ENCODE data around the gene S100A7. TPM values are rescaled to one million over a fixed set of nuclear protein-coding genes. Genes with fewer than 3 reads are reported as not detected.

The S100A7 gene
- total and polyA plus RNA-seq, 2 of the 8 experiments (the other 6 are each of a cell fraction or from before 2014, with no cell fraction given): not detected

DNA sequence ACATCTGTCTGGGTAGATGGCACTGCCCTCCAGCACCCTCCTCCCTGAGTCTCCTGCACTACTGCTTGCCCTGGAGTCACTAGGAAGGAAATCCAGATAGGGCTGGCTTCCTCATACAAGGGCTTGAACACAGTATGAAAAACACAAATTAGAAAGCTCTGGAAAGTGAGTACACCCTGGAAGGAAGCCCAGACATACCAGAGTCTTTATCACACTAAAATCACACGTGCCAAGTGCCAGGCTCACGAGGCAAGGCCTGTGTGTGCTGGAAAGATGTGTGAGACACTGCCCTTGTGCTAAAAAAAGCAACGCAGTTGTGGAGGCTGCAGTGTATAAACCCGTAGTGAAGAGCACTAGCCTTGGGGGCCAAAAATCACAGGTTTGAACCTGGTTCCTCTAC, 28.3 kb upstream of the S100A7 start (continued):
- TF ChIP-seq, protein P1, sequence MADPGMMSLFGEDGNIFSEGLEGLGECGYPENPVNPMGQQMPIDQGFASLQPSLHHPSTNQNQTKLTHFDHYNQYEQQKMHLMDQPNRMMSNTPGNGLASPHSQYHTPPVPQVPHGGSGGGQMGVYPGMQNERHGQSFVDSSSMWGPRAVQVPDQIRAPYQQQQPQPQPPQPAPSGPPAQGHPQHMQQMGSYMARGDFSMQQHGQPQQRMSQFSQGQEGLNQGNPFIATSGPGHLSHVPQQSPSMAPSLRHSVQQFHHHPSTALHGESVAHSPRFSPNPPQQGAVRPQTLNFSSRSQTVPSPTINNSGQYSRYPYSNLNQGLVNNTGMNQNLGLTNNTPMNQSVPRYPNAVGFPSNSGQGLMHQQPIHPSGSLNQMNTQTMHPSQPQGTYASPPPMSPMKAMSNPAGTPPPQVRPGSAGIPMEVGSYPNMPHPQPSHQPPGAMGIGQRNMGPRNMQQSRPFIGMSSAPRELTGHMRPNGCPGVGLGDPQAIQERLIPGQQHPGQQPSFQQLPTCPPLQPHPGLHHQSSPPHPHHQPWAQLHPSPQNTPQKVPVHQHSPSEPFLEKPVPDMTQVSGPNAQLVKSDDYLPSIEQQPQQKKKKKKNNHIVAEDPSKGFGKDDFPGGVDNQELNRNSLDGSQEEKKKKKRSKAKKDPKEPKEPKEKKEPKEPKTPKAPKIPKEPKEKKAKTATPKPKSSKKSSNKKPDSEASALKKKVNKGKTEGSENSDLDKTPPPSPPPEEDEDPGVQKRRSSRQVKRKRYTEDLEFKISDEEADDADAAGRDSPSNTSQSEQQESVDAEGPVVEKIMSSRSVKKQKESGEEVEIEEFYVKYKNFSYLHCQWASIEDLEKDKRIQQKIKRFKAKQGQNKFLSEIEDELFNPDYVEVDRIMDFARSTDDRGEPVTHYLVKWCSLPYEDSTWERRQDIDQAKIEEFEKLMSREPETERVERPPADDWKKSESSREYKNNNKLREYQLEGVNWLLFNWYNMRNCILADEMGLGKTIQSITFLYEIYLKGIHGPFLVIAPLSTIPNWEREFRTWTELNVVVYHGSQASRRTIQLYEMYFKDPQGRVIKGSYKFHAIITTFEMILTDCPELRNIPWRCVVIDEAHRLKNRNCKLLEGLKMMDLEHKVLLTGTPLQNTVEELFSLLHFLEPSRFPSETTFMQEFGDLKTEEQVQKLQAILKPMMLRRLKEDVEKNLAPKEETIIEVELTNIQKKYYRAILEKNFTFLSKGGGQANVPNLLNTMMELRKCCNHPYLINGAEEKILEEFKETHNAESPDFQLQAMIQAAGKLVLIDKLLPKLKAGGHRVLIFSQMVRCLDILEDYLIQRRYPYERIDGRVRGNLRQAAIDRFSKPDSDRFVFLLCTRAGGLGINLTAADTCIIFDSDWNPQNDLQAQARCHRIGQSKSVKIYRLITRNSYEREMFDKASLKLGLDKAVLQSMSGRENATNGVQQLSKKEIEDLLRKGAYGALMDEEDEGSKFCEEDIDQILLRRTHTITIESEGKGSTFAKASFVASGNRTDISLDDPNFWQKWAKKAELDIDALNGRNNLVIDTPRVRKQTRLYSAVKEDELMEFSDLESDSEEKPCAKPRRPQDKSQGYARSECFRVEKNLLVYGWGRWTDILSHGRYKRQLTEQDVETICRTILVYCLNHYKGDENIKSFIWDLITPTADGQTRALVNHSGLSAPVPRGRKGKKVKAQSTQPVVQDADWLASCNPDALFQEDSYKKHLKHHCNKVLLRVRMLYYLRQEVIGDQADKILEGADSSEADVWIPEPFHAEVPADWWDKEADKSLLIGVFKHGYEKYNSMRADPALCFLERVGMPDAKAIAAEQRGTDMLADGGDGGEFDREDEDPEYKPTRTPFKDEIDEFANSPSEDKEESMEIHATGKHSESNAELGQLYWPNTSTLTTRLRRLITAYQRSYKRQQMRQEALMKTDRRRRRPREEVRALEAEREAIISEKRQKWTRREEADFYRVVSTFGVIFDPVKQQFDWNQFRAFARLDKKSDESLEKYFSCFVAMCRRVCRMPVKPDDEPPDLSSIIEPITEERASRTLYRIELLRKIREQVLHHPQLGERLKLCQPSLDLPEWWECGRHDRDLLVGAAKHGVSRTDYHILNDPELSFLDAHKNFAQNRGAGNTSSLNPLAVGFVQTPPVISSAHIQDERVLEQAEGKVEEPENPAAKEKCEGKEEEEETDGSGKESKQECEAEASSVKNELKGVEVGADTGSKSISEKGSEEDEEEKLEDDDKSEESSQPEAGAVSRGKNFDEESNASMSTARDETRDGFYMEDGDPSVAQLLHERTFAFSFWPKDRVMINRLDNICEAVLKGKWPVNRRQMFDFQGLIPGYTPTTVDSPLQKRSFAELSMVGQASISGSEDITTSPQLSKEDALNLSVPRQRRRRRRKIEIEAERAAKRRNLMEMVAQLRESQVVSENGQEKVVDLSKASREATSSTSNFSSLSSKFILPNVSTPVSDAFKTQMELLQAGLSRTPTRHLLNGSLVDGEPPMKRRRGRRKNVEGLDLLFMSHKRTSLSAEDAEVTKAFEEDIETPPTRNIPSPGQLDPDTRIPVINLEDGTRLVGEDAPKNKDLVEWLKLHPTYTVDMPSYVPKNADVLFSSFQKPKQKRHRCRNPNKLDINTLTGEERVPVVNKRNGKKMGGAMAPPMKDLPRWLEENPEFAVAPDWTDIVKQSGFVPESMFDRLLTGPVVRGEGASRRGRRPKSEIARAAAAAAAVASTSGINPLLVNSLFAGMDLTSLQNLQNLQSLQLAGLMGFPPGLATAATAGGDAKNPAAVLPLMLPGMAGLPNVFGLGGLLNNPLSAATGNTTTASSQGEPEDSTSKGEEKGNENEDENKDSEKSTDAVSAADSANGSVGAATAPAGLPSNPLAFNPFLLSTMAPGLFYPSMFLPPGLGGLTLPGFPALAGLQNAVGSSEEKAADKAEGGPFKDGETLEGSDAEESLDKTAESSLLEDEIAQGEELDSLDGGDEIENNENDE (IDR thresholded peaks at IDR 0.05; ENCODE audit: insufficient replicate concordance, low read length): no peak
- TF ChIP-seq CHD2 (IDR thresholded peaks at IDR 0.05; ENCODE audit: low read length) (no peak), EZH2 (IDR thresholded peaks at IDR 0.05; ENCODE audit: low read depth, low read length, severe bottlenecking) (no peak)
- TF ChIP-seq, protein P2, sequence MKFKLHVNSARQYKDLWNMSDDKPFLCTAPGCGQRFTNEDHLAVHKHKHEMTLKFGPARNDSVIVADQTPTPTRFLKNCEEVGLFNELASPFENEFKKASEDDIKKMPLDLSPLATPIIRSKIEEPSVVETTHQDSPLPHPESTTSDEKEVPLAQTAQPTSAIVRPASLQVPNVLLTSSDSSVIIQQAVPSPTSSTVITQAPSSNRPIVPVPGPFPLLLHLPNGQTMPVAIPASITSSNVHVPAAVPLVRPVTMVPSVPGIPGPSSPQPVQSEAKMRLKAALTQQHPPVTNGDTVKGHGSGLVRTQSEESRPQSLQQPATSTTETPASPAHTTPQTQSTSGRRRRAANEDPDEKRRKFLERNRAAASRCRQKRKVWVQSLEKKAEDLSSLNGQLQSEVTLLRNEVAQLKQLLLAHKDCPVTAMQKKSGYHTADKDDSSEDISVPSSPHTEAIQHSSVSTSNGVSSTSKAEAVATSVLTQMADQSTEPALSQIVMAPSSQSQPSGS (IDR thresholded peaks at IDR 0.05; ENCODE audit: low read length): no peak

Measured in H1 (cell line).